K562 (cell line): ENCODE measurements around the gene SDCBP2. TPM values are rescaled to one million over a fixed set of nuclear protein-coding genes. Genes with fewer than 3 reads are reported as not detected.

Experiments
- ATAC-seq: fragments of 200-7000 bp; cut with Tn5 transposase; 3 replicates; pipeline ENCODE4 v1.9.1; 2020; ENCODE audit warnings: moderate library complexity
- BruUV-seq: library from RNA; stranded (reverse); fragments of 400-500 nt; replicated peaks from 2 replicates; lab custom pipeline; 2021; lab: Mats Ljungman, UMichigan
- CTCF ChIA-PET: fragments of 300-600 bp; formaldehyde crosslinking; extraction: SDS; loops from one replicate; lab custom pipeline; 2021; ENCODE audit warnings: low intra/inter-chr PET ratio; lab: Yijun Ruan, JAX
- POLR2A ChIA-PET: fragments of 300-600, 350-650 bp; sonication (Branson Sonifier 250); formaldehyde crosslinking; extraction: SDS; loops from one replicate; lab custom pipeline; 2021; ENCODE audit warnings: antibody characterized with exemption, inconsistent platforms; lab: Yijun Ruan, JAX
- DNase-seq, 4 experiments: peaks; one replicate each; pipeline versions ENCODE4 v3.0.0 to v3.0.0-alpha.2; 2011 to 2018; ENCODE audit warnings: low spot score in 3 of 4, mixed read lengths in 3 of 4; ENCODE audit errors: extremely low read depth in 1 of 4
- FAIRE-seq: peaks from 2 replicates; lab custom pipeline; 2011; peaks lifted over from hg19 to GRCh38; lab: Jason Lieb, UNC
- H2AFZ ChIP-seq: 2 replicates; pipeline ENCODE4 v1.6.0; 2011; ENCODE audit warnings: low read depth, low read length, control low read depth, inconsistent platforms
- H3K27ac ChIP-seq: fragments of 200-600 bp; 3 replicates; pipeline ENCODE4 v1.8.0; 2011; ENCODE audit warnings: low read depth, mild to moderate bottlenecking, control low read depth, inconsistent platforms, low read length, moderate library complexity, mixed read lengths; ENCODE audit errors: extremely low read depth
- H3K27me3 ChIP-seq, 2 experiments: fragments of 300-600 bp in 1 of 2; 2 replicates in 1 of 2; 3 replicates in 1 of 2; pipeline versions ENCODE4 v1.6.0 to v1.8.0; 2011; ENCODE audit warnings: inconsistent platforms in 2 of 2, low read length in 2 of 2, mild to moderate bottlenecking in 1 of 2, mixed read lengths in 1 of 2, moderate library complexity in 1 of 2; ENCODE audit not compliant: control insufficient read depth in 2 of 2, insufficient read depth in 2 of 2
- H3K36me3 ChIP-seq: fragments of 300-600 bp; 3 replicates; pipeline ENCODE4 v1.8.0; 2011; ENCODE audit warnings: mild to moderate bottlenecking, low read length, inconsistent platforms; ENCODE audit not compliant: control insufficient read depth, insufficient read depth
- H3K4me1 ChIP-seq, 2 experiments: fragments of 200-600 bp in 1 of 2; replicated peaks in 1 of 2; 2 replicates in 1 of 2; 3 replicates in 1 of 2; pipeline versions ENCODE4 v1.5.1 to v1.8.0; 2011; ENCODE audit warnings: inconsistent platforms in 2 of 2, low read length in 2 of 2, mild to moderate bottlenecking in 1 of 2, mixed read lengths in 1 of 2, moderate library complexity in 1 of 2; ENCODE audit not compliant: control insufficient read depth in 2 of 2, insufficient read depth in 2 of 2
- H3K4me2 ChIP-seq: 2 replicates; pipeline ENCODE4 v1.6.1; 2011; ENCODE audit warnings: low read length, control low read depth, inconsistent platforms, mixed read lengths; ENCODE audit not compliant: insufficient read depth
- H3K4me3 ChIP-seq: fragments of 200-600 bp; sonication (generic), shearing (Covaris generic); 2 replicates; pipeline ENCODE4 v1.5.1; 2016; ENCODE audit warnings: control low read depth, inconsistent platforms
- H3K79me2 ChIP-seq: fragments of 200-600 bp; 3 replicates; pipeline ENCODE4 v1.8.0; 2011; ENCODE audit warnings: low read length, inconsistent platforms; ENCODE audit not compliant: control insufficient read depth, insufficient read depth
- H3K9ac ChIP-seq, 2 experiments: 2 replicates each; pipeline versions ENCODE4 v1.6.0 to v1.6.1; 2011; ENCODE audit warnings: low read depth in 2 of 2, low read length in 2 of 2, control low read depth in 1 of 2, inconsistent platforms in 1 of 2, mild to moderate bottlenecking in 1 of 2, mixed read lengths in 1 of 2; ENCODE audit not compliant: insufficient read depth in 1 of 2
- H3K9me1 ChIP-seq: one replicate; pipeline ENCODE4 v1.6.0; 2011; ENCODE audit warnings: inconsistent platforms, mild to moderate bottlenecking, low read length, moderate library complexity; ENCODE audit not compliant: control insufficient read depth, insufficient read depth
- H3K9me3 ChIP-seq: replicated peaks from 2 replicates; pipeline ENCODE4 v1.5.1; 2011; ENCODE audit warnings: low read depth, low read length, inconsistent platforms; ENCODE audit not compliant: control insufficient read depth, insufficient read depth
- H4K20me1 ChIP-seq: replicated peaks from 2 replicates; pipeline ENCODE4 v1.6.1; 2011; ENCODE audit warnings: low read length, inconsistent platforms, mixed read lengths; ENCODE audit not compliant: control insufficient read depth, insufficient read depth
- CBX2 ChIP-seq: fragments of 200-600 bp; sonication (generic); IDR thresholded peaks from one replicate; pipeline ENCODE4 v1.6.1; 2012; ENCODE audit warnings: mild to moderate bottlenecking, low read length, inconsistent platforms; ENCODE audit not compliant: insufficient read depth, poor library complexity, severe bottlenecking
- CEBPB ChIP-seq: fragments of 450-650 bp; IDR thresholded peaks from 2 replicates; pipeline ENCODE4 v1.6.1; 2016; ENCODE audit warnings: missing genetic modification characterization, missing compliant biosample characterization
- EGR1 ChIP-seq: fragments of 450-650 bp; conservative IDR thresholded peaks from 2 replicates; pipeline ENCODE4 v1.6.1; 2017; ENCODE audit warnings: mild to moderate bottlenecking
- FOXK2 ChIP-seq, 2 experiments: fragments of 450-650 bp; IDR thresholded peaks in 1 of 2; conservative IDR thresholded peaks in 1 of 2; 2 replicates each; pipeline ENCODE4 v1.6.1; 2016; ENCODE audit warnings: low read depth in 2 of 2, mild to moderate bottlenecking in 1 of 2
- GTF2A2 ChIP-seq: IDR thresholded peaks from 2 replicates; pipeline ENCODE4 v1.6.1; 2016; ENCODE audit warnings: mild to moderate bottlenecking, missing genetic modification characterization, missing compliant biosample characterization
- HMG20B ChIP-seq: fragments of 250-450 bp; sonication (Bioruptor Pico); IDR thresholded peaks from 2 replicates; pipeline ENCODE4 v1.5.0; 2021; ENCODE audit warnings: mild to moderate bottlenecking
- HNRNPL ChIP-seq: fragments of 200-400 bp; formaldehyde crosslinking; IDR thresholded peaks from 2 replicates; pipeline ENCODE4 v1.6.1; 2017; ENCODE audit warnings: low read depth, mild to moderate bottlenecking, low read length
- HNRNPLL ChIP-seq: fragments of 200-400 bp; formaldehyde crosslinking; IDR thresholded peaks from 2 replicates; pipeline ENCODE4 v1.6.1; 2017; ENCODE audit warnings: low read length, low read depth, mild to moderate bottlenecking; ENCODE audit not compliant: poor library complexity, severe bottlenecking
- NFXL1 ChIP-seq: fragments of 450-650 bp; formaldehyde crosslinking; IDR thresholded peaks from 2 replicates; pipeline ENCODE4 v1.4.0; 2021; ENCODE audit warnings: mild to moderate bottlenecking
- STAG1 ChIP-seq: sonication (generic); formaldehyde crosslinking; IDR thresholded peaks from 2 replicates; pipeline ENCODE4 v1.5.0; 2020; ENCODE audit warnings: missing genetic modification reagents, borderline replicate concordance
- ZFP36 ChIP-seq: fragments of 150-350 bp; IDR thresholded peaks from 2 replicates; pipeline ENCODE4 v1.6.1; 2018; ENCODE audit warnings: low read length, low read depth; ENCODE audit not compliant: partially characterized antibody
- ZNF212 ChIP-seq: fragments of 450-650 bp; formaldehyde crosslinking; IDR thresholded peaks from 2 replicates; pipeline ENCODE4 v1.4.0; 2020; ENCODE audit warnings: mild to moderate bottlenecking
- ZNF695 ChIP-seq: fragments of 450-650 bp; formaldehyde crosslinking; IDR thresholded peaks from 2 replicates; pipeline ENCODE4 v1.4.0; 2020; ENCODE audit warnings: mild to moderate bottlenecking, moderate library complexity
- WGBS: fragments of 100-300 bp; shearing (Covaris generic); methylation state at CpG from one replicate; pipeline ENCODE4 v1.1.6; 2016; ENCODE audit warnings: low coverage, mixed read lengths; ENCODE audit not compliant: insufficient coverage; ENCODE audit errors: missing lambda C conversion rate; 5-methylcytosine and 5-hydroxymethylcytosine counted together
- in situ Hi-C: fragments of 300-500 bp; cut with MboI; formaldehyde crosslinking; loops from 4 replicates; pipeline ENCODE4 v1.15.0; 2018; ENCODE audit warnings: inconsistent platforms, mixed read lengths
- intact Hi-C: fragments of 100-400 bp; cut with micrococcal nuclease; formaldehyde crosslinking; loops from 2 replicates; pipeline ENCODE4 v1.14.2; 2022
- polyA plus RNA-seq, 8 experiments: library from polyadenylated mRNA; depleted of rRNA in 4 of 8; stranded (reverse) in 5 of 8; unstranded in 3 of 8; fragments of >200 nt; fragmentation: Nextera tagmentation in 2 of 8; fragmentation: Illumina TruSeq in 1 of 8; extraction: Ambion mirVana in 2 of 8; extraction: Trizol in 1 of 8; gene quantifications; 2 replicates each; pipeline versions ENCODE4 v1.2.1 to v1.2.3, GENCODE V29; 2011 to 2014; ENCODE audit warnings: inconsistent platforms in 1 of 8, missing spikeins in 1 of 8
- total RNA-seq, 7 experiments: library from RNA; depleted of rRNA in 6 of 7; stranded (reverse); fragments of >200 nt in 6 of 7; fragmentation: Illumina TruSeq in 2 of 7; extraction: Trizol in 2 of 7; gene quantifications; 2 replicates each; pipeline versions ENCODE4 v1.2.1 to v1.2.3, GENCODE V29; 2011 to 2021; ENCODE audit warnings: low replicate concordance in 1 of 7
- TF ChIP-seq, protein P1 (sequence below), 3 experiments: fragments of 200-800 bp in 1 of 3; sonication (Bioruptor generic) in 1 of 3; sonication (generic) in 1 of 3; formaldehyde crosslinking in 1 of 3; IDR thresholded peaks; 2 replicates each; pipeline versions ENCODE4 v1.6.1 to v1.8.0; 2016 to 2022; ENCODE audit warnings: mild to moderate bottlenecking in 2 of 3, missing compliant biosample characterization in 2 of 3, missing genetic modification characterization in 2 of 3, missing genetic modification reagents in 1 of 3
- TF ChIP-seq, protein P2 (sequence below): sonication (generic); formaldehyde crosslinking; IDR thresholded peaks from 2 replicates; pipeline ENCODE4 v1.8.1; 2023; ENCODE audit warnings: mild to moderate bottlenecking, missing genetic modification reagents, moderate library complexity
- TF ChIP-seq, protein P3 (sequence below): sonication (generic); formaldehyde crosslinking; IDR thresholded peaks from 2 replicates; pipeline ENCODE4 v1.8.0; 2023; ENCODE audit warnings: mild to moderate bottlenecking, missing genetic modification reagents

SDCBP2 gene
- total and polyA plus RNA-seq, 9 of the 15 experiments (the other 6 are each of a cell fraction or from before 2014, with no cell fraction given): 0.06 to 1.2 (median 0.80) TPM

DNA sequence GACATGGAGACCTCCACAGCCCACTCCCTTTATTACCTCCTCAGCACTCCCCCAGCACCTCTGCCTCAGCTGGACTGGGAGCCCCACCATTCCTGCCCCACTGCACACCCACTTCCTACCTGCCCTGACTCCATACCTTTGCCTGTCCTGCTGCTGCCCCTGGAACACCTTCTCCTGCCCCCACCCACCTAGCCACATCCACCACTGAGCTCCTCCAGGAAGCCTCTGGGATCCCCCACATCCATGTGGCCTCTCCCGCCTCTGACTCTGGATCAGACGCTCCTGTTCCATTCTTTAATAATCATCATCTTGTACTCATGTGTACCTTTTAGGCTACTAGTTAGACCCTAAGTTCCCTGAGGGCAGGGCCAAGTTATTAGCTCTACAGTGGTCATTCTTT lies 2.2 kb upstream of the SDCBP2 start:
- TF ChIP-seq GTF2A2: no peak
- no peak for TF ChIP-seq NFXL1 (CRISPR knock-in tag)
- no peak for TF ChIP-seq STAG1 (CRISPR knock-in tag)
- no peak for TF ChIP-seq ZNF212 (CRISPR knock-in tag)
- TF ChIP-seq ZNF695 (CRISPR knock-in tag): no peak
- TF ChIP-seq, protein P1, sequence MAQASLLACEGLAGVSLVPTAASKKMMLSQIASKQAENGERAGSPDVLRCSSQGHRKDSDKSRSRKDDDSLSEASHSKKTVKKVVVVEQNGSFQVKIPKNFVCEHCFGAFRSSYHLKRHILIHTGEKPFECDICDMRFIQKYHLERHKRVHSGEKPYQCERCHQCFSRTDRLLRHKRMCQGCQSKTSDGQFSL (CRISPR knock-in tag; IDR thresholded peaks at IDR 0.05): no peak
- TF ChIP-seq, protein P1 (tag; IDR thresholded peaks at IDR 0.05): no peak
- no peak for TF ChIP-seq ZFP36
- TF ChIP-seq FOXK2 (conservative IDR thresholded peaks at IDR 0.05 in 1 of 2, IDR thresholded peaks at IDR 0.05 in 1 of 2; ENCODE audit: low read depth in 2 of 2): no peak
- TF ChIP-seq CEBPB (tag): no peak
- TF ChIP-seq HNRNPL: no peak
- TF ChIP-seq CBX2: no peak
- TF ChIP-seq, protein P2, sequence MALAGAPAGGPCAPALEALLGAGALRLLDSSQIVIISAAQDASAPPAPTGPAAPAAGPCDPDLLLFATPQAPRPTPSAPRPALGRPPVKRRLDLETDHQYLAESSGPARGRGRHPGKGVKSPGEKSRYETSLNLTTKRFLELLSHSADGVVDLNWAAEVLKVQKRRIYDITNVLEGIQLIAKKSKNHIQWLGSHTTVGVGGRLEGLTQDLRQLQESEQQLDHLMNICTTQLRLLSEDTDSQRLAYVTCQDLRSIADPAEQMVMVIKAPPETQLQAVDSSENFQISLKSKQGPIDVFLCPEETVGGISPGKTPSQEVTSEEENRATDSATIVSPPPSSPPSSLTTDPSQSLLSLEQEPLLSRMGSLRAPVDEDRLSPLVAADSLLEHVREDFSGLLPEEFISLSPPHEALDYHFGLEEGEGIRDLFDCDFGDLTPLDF (CRISPR knock-in tag): no peak
- TF ChIP-seq EGR1: no peak
- TF ChIP-seq HMG20B: no peak
- TF ChIP-seq, protein P3, sequence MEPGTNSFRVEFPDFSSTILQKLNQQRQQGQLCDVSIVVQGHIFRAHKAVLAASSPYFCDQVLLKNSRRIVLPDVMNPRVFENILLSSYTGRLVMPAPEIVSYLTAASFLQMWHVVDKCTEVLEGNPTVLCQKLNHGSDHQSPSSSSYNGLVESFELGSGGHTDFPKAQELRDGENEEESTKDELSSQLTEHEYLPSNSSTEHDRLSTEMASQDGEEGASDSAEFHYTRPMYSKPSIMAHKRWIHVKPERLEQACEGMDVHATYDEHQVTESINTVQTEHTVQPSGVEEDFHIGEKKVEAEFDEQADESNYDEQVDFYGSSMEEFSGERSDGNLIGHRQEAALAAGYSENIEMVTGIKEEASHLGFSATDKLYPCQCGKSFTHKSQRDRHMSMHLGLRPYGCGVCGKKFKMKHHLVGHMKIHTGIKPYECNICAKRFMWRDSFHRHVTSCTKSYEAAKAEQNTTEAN (CRISPR knock-in tag): no peak
- TF ChIP-seq HNRNPLL: no peak
- POLR2A ChIA-PET: interaction anchor here (0.8 kb wide), 1 partner anchor 9 kb away, joined by 3 read pairs; no protein-coding TSS in a partner anchor
- Histone ChIP-seq H3K4me3 (no peak overlapping the region), H3K9me1 (no peaks in the 10 kb centered on the region), H3K27ac (no peak overlapping the region), H3K4me1 (peaks cover 13 to 28% of the 10 kb centered on the region in 2 experiments; a peak in 4 of 5 replicates), H3K9ac (no peak overlapping the region), H3K27me3 (no peaks in the 10 kb centered on the region), H3K4me2 (no peak overlapping the region), H3K79me2 (peaks cover 36% of the 10 kb centered on the region), H3K36me3 (peaks cover 14% of the 10 kb centered on the region; the same call in 2 of the 3 replicates), H2AFZ (no peak overlapping the region), H4K20me1 (peaks cover 9% of the 10 kb centered on the region), H3K9me3 (no peaks in the 10 kb centered on the region)
- intact Hi-C loops: no loop called here
- CTCF ChIA-PET: no interaction called here
- no peak for ATAC-seq
- no peak for FAIRE-seq
- in situ Hi-C loops: no loop called here
- no peak for DNase-seq
- 100% methylated on average over 2 of the region's 2 CpGs for WGBS
- BruUV-seq: no TSS peak
